Osteoblast (primary cell): ENCODE data around the gene F8. TPM values are rescaled to one million over a fixed set of nuclear protein-coding genes. Genes with fewer than 3 reads are reported as not detected.
A peak's percentile ranks its signal among the peaks of the same experiment; 100 is the strongest.
"Not testable (repeated sequence)": the region's sequence is repeated elsewhere in the genome, so short reads cannot be mapped to it uniquely, and the experiment has no call there.

Experiments
- DNase-seq: peaks from one replicate; pipeline ENCODE4 v3.0.0; 2011; ENCODE audit warnings: low spot score, mixed read lengths; ENCODE audit not compliant: insufficient read length; ENCODE audit errors: missing footprints
- H2AFZ ChIP-seq: 2 replicates; pipeline ENCODE4 v1.6.0; 2011; ENCODE audit warnings: mild to moderate bottlenecking, low read length
- H3K27ac ChIP-seq: 2 replicates; pipeline ENCODE4 v1.5.1; 2011; ENCODE audit warnings: mild to moderate bottlenecking, low read depth, low read length, moderate library complexity
- H3K27me3 ChIP-seq: 2 replicates; pipeline ENCODE4 v1.6.0; 2012; ENCODE audit warnings: mild to moderate bottlenecking, control low read depth, inconsistent platforms, low read length, moderate library complexity; ENCODE audit not compliant: insufficient read depth
- H3K36me3 ChIP-seq: 2 replicates; pipeline ENCODE4 v1.5.1; 2011; ENCODE audit warnings: mild to moderate bottlenecking, low read length, control low read depth, moderate library complexity; ENCODE audit not compliant: insufficient read depth
- H3K4me1 ChIP-seq: 2 replicates; pipeline ENCODE4 v1.5.1; 2011; ENCODE audit warnings: mild to moderate bottlenecking, low read length, control low read depth, moderate library complexity; ENCODE audit not compliant: insufficient read depth
- H3K4me2 ChIP-seq: 2 replicates; pipeline ENCODE4 v1.6.0; 2011; ENCODE audit warnings: mild to moderate bottlenecking, low read length; ENCODE audit not compliant: insufficient read depth
- H3K4me3 ChIP-seq: fragments of 200-600 bp; sonication (generic); 3 replicates; pipeline ENCODE4 v1.5.1; 2012; ENCODE audit warnings: mild to moderate bottlenecking, low read length, inconsistent platforms; ENCODE audit not compliant: insufficient read depth
- H3K79me2 ChIP-seq: 2 replicates; pipeline ENCODE4 v1.6.0; 2012; ENCODE audit warnings: mild to moderate bottlenecking, low read length, control low read depth, inconsistent platforms; ENCODE audit not compliant: insufficient read depth
- H3K9me3 ChIP-seq: 2 replicates; pipeline ENCODE4 v1.5.1; 2011; ENCODE audit warnings: low read depth, low read length, control low read depth
- H4K20me1 ChIP-seq: 2 replicates; pipeline ENCODE4 v1.6.0; 2012; ENCODE audit warnings: mild to moderate bottlenecking, low read length, control low read depth; ENCODE audit not compliant: insufficient read depth
- CTCF ChIP-seq: IDR thresholded peaks from 2 replicates; pipeline ENCODE4 v1.5.1; 2011; ENCODE audit warnings: mild to moderate bottlenecking, low read depth, low read length, moderate library complexity; ENCODE audit errors: extremely low read depth
- total RNA-seq: library from RNA; depleted of rRNA; stranded (reverse); fragments of >200 nt; gene quantifications from 2 replicates; pipeline ENCODE4 v1.2.3, GENCODE V29; 2012

F8 gene
- total RNA-seq, 1 donor = 10.9 TPM

- peak overlapping the region; percentile 58 for H3K27ac ChIP-seq
- no peaks in the 10 kb centered on the region for H4K20me1 ChIP-seq
- H2AFZ ChIP-seq = no peak overlapping the region
- peak overlapping the region; percentile 76 for H3K4me3 ChIP-seq
- H3K9me3 ChIP-seq = no peaks in the 10 kb centered on the region
- DNase-seq = no peak
- H3K4me2 ChIP-seq = peak overlapping the region; percentile 43
- no peak for TF ChIP-seq CTCF
- H3K27me3 ChIP-seq = no peaks in the 10 kb centered on the region
- H3K4me1 ChIP-seq = peaks cover 8% of the 10 kb centered on the region
- H3K79me2 ChIP-seq = peaks cover 15% of the 10 kb centered on the region
- H3K36me3 ChIP-seq = no peaks in the 10 kb centered on the region
Measured at GRCh38 chrX:155026420-155026726, 3.9 kb upstream of the F8 start.

GRCh38 chrX:155023907-155024833 lies 1.6 kb upstream of the F8 start:
- no peaks in the 10 kb centered on the region for H3K27me3 ChIP-seq
- H3K4me3 ChIP-seq = no peak overlapping the region
- peaks cover 8% of the 10 kb centered on the region for H3K4me1 ChIP-seq
- peaks cover 3% of the 10 kb centered on the region for H3K79me2 ChIP-seq
- H4K20me1 ChIP-seq = no peaks in the 10 kb centered on the region
- DNase-seq = no peak
- no peak for TF ChIP-seq CTCF
- H3K4me2 ChIP-seq = no peak overlapping the region
- no peaks in the 10 kb centered on the region for H3K9me3 ChIP-seq
- no peaks in the 10 kb centered on the region for H3K36me3 ChIP-seq
- no peak overlapping the region for H3K27ac ChIP-seq
- H2AFZ ChIP-seq = no peak overlapping the region

- H3K9me3 ChIP-seq = no peaks in the 10 kb centered on the region
- DNase-seq = no peak
- H2AFZ ChIP-seq = no peak overlapping the region
- H3K4me2 ChIP-seq = no peak overlapping the region
- H3K79me2 ChIP-seq = no peaks in the 10 kb centered on the region
- H3K4me3 ChIP-seq = no peak overlapping the region
- H3K4me1 ChIP-seq = no peaks in the 10 kb centered on the region
- H4K20me1 ChIP-seq = no peaks in the 10 kb centered on the region
- no peaks in the 10 kb centered on the region for H3K36me3 ChIP-seq
- H3K27me3 ChIP-seq = no peaks in the 10 kb centered on the region
- no peak overlapping the region for H3K27ac ChIP-seq
- TF ChIP-seq CTCF = no peak
Measured at GRCh38 chrX:155020591-155020990, 1.9 kb downstream of the F8 start.

- no peaks in the 10 kb centered on the region for H4K20me1 ChIP-seq
- no peaks in the 10 kb centered on the region for H3K79me2 ChIP-seq
- no peaks in the 10 kb centered on the region for H3K4me1 ChIP-seq
- no peak overlapping the region for H2AFZ ChIP-seq
- no peak for DNase-seq
- H3K4me2 ChIP-seq = no peak overlapping the region
- no peaks in the 10 kb centered on the region for H3K9me3 ChIP-seq
- no peak for TF ChIP-seq CTCF
- H3K27me3 ChIP-seq = no peaks in the 10 kb centered on the region
- no peaks in the 10 kb centered on the region for H3K36me3 ChIP-seq
- no peak overlapping the region for H3K27ac ChIP-seq
- H3K4me3 ChIP-seq = no peak overlapping the region
Measured at GRCh38 chrX:155009994-155010472, 12.5 kb downstream of the F8 start.

GRCh38 chrX:155008578-155008977 lies 13.9 kb downstream of the F8 start:
- not testable (repeated sequence) for H3K27ac ChIP-seq, H3K79me2 ChIP-seq, H3K9me3 ChIP-seq, H3K4me1 ChIP-seq, H4K20me1 ChIP-seq, H3K27me3 ChIP-seq, H3K4me2 ChIP-seq, DNase-seq, H2AFZ ChIP-seq, H3K4me3 ChIP-seq, H3K36me3 ChIP-seq

GRCh38 chrX:155006913-155007671 lies 15.4 kb downstream of the F8 start:
- not testable (repeated sequence) for H3K27ac ChIP-seq, H4K20me1 ChIP-seq, H3K4me2 ChIP-seq, H3K79me2 ChIP-seq, H3K27me3 ChIP-seq, DNase-seq, H3K4me3 ChIP-seq, H3K4me1 ChIP-seq, H3K9me3 ChIP-seq, H2AFZ ChIP-seq, H3K36me3 ChIP-seq
